Activated gamma-delta T cell treated with anti-CD3 and anti-CD28 coated beads, Interleukin-2, amount 50 U/mL, for 16 hours (primary cell): ENCODE data around the gene OR2V1.
"Not testable (repeated sequence)": the region's sequence is repeated elsewhere in the genome, so short reads cannot be mapped to it uniquely, and the experiment has no call there.

Experiments used
- DNase-seq: peaks from one replicate; pipeline ENCODE4 v3.0.0-alpha.2; 2020; ENCODE audit warnings: low read depth

Gene OR2V1

GRCh38 chr5:181160152-181160754 lies 29.3 kb upstream of the OR2V1 start:
- DNase-seq, result peak; percentile 63

- DNase-seq, result peak; percentile 91
These were observed 28.6 kb upstream of the OR2V1 start for GRCh38 chr5:181159286-181160151.

DNA sequence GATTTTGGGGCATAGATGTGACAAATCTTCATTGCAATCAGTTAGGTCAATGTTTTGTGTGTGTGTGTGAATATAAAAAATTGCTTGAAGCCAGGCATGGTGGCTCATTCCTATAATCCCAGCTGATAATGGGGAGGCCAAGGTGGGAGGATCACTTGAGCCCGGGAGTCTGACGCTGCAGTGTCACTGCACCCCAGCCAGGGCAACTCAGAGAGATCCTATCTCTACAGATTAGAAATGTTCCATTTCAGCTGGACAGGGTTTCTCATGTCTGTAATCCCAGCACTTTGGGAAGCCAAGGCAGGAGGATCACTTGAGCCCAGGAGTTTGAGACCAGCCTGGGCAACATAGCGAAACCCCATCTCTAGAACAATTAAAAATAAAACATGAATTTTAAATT lies 27.9 kb upstream of the OR2V1 start:
- DNase-seq, result no peak

- DNase-seq, result no peak
These were observed 25.8 kb upstream of the OR2V1 start for GRCh38 chr5:181156758-181157157.

GRCh38 chr5:181153814-181154213 lies 22.8 kb upstream of the OR2V1 start:
- DNase-seq, result no peak

GRCh38 chr5:181152406-181152805 lies 21.4 kb upstream of the OR2V1 start:
- DNase-seq, result no peak

- DNase-seq, result no peak
These were observed 20.2 kb upstream of the OR2V1 start for GRCh38 chr5:181151146-181151545.

DNA sequence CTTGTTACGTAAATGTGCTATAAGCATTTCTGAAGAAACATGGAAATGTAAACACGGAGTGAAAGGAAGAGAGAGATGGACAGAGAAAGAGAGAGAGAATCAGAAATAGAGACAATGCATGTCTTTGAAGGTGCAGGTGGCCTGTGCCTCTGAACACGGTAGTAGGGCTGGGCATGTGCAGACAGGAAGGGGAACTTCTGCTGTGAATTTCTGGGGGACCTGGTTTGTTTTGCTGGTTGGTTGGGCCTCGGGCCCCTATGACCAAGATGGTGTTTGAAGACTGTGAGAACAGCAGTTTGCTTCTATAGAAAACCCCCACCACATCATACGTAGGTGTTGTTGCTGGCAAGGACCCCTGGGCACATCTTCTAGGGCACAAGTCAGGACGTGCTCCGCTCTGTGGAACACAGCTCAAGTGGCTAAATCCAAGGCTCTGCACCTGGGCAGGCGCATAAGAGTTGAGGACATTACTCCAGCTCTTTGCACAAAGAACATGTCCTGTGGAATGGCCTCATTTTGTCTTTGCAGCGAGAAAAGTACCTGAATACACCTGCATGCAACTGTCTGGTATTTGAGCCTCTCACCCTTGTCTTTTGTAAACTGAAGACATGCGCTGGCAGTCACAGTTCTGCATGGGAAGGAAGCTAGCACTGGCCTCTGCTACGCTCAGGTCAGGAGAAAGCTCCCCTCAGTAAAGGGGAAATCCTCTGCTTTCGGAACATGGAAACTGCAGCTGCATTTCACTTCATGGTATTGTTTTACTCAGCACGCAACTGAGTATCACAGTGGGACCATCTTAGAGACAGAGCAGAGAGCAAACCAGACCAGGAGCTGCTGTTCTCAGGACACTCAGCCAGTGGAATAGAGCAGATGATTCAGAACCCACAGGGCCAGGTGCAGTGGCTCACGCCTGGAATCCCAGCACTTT lies 19.1 kb upstream of the OR2V1 start:
- no peak for DNase-seq

GRCh38 chr5:181149355-181149754 lies 18.4 kb upstream of the OR2V1 start:
- no peak for DNase-seq

GRCh38 chr5:181146927-181147636 lies 16.1 kb upstream of the OR2V1 start, which contains the start of gene OR2V2:
Gene OR2V2, plus strand, starts transcription at chr5:181147586. Its CDS starts 7,357 bp downstream, at chr5:181154943.
- not testable (repeated sequence) for DNase-seq

GRCh38 chr5:181145133-181145532 lies 14.2 kb upstream of the OR2V1 start:
- DNase-seq, result no peak

GRCh38 chr5:181142054-181142453 lies 11.1 kb upstream of the OR2V1 start:
- no peak for DNase-seq

GRCh38 chr5:181140766-181141165 lies 9.8 kb upstream of the OR2V1 start:
- DNase-seq, result no peak

GRCh38 chr5:181138258-181138657 lies 7.3 kb upstream of the OR2V1 start:
- no peak for DNase-seq

DNA sequence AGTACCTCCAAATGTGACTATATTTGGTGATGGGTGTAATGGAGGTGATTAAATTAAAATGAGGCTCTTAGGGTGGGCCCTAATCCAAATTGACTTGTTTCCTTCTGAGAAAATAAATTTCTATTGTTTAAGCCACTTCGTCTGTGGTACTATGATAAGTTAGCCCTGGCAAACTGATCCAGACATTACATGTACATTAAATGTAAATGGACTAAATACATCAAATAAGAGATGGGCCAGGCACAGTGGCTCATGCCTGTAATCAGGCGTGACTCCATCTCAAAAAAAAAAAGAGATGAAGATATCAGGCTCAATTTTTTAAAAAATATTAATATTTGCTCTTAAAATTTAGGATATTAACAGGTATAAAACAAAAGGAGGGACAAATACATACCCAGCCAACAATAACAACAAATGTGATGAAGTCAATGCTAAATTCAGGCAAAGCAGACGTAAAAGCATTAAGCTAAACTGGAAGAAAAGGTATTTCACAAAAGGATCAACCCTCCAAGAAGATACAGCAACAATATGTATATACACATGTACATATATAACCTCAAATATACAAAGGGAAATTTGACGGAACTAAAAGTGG lies 5.5 kb upstream of the OR2V1 start:
- no peak for DNase-seq

GRCh38 chr5:181134259-181134658 lies 3.3 kb upstream of the OR2V1 start:
- DNase-seq, result no peak

- DNase-seq, result no peak
These were observed 2.8 kb upstream of the OR2V1 start for GRCh38 chr5:181133610-181134231.

DNA sequence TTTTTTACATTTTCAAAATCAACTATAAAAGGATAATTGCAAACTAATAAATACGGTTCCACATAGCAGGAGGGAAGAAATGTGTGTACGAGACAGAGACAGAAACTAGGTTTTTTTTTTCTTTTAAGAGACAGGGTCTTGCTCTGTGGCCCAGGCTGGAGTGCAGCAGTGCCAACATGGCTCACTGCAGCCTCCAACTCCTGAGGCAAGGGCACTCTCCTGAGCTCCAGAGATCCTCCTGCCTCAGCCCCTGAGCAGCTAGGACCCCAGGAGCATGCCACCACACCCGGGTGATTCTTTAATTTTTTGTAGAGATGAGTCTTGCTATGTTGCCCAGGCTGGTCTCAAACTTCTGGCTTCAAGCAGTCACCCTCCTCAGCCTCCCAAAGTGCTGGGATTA lies 2.1 kb upstream of the OR2V1 start:
- no peak for DNase-seq

DNA sequence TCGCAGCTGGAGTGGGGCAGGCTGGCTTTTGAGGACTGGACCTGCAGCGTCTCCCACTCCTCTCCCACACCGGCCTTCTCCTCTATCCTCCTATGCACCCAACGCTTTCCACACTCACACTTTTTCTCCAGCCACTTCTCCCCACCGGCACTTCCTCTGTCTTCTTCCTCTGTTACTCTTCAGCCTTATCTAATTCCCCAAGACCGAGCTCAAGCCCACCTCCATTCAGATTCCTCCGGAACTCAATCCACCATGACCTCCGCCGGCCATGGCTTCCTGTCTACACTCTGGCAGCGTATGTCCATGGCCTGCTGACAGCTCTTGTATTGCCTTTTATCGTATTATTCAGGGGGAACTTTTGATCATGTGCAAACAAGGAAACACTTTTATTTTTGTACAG lies 545 bp upstream of the OR2V1 start:
- DNase-seq, result no peak

GRCh38 chr5:181130081-181130480 lies 888 bp downstream of the OR2V1 start:
- DNase-seq, result not testable (repeated sequence)

DNA sequence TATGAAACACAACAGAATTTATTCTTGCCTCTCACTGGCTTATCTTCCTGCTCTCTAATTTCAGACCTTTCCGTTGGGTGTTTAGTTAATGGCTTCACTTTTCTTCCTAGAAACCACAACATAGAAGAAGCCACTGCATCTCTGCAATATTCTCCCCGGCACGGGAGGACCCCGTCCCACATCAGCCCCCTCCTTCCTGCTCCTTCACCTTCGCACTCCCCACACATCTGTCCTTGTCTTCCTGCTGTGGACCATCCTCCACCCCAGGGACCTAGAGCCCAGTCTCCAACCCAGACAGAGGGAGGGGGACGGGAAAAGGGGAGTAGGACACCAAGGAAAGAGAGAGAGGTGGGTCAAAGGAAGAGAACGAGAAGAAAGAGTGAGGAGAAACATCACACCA lies 1.4 kb downstream of the OR2V1 start:
- no peak for DNase-seq
